GM19372 (cell line): ENCODE results near the gene ARHGEF4.
"Not testable (repeated sequence)": the region's sequence is repeated elsewhere in the genome, so short reads cannot be mapped to it uniquely, and the experiment has no call there.

Experiments
- ATAC-seq: cut with Tn5 transposase; IDR thresholded peaks from one replicate; pipeline ENCODE4 v1.9.1; 2021; ENCODE audit warnings: mild to moderate bottlenecking, low read depth, moderate library complexity; ENCODE audit not compliant: unreplicated experiment

The ARHGEF4 gene

GRCh38 chr2:130878933-130879332 lies 42.2 kb downstream of the ARHGEF4 start:
- no peak for ATAC-seq

GRCh38 chr2:130882111-130882690 lies 45.5 kb downstream of the ARHGEF4 start:
- ATAC-seq: no peak

GRCh38 chr2:130882991-130883390 lies 46.3 kb downstream of the ARHGEF4 start:
- ATAC-seq: no peak

GRCh38 chr2:130883496-130883895 lies 46.8 kb downstream of the ARHGEF4 start:
- no peak for ATAC-seq

- ATAC-seq: no peak
Measured at GRCh38 chr2:130884013-130884412, 47.3 kb downstream of the ARHGEF4 start.

GRCh38 chr2:130884503-130884902 lies 47.8 kb downstream of the ARHGEF4 start:
- ATAC-seq: no peak

- no peak for ATAC-seq
Measured at GRCh38 chr2:130887643-130888042, 50.9 kb downstream of the ARHGEF4 start.

- no peak for ATAC-seq
Measured at GRCh38 chr2:130890941-130891669, 54.4 kb downstream of the ARHGEF4 start.

GRCh38 chr2:130891966-130892365 lies 55.3 kb downstream of the ARHGEF4 start:
- ATAC-seq: no peak

- ATAC-seq: no peak
Measured at GRCh38 chr2:130892793-130893785, 56.4 kb downstream of the ARHGEF4 start.

- ATAC-seq: no peak
Measured at GRCh38 chr2:130894326-130894942, 57.7 kb downstream of the ARHGEF4 start.

- ATAC-seq: no peak
Measured at GRCh38 chr2:130896813-130897212, 60.1 kb downstream of the ARHGEF4 start.

- no peak for ATAC-seq
Measured at GRCh38 chr2:130898553-130898952, 61.8 kb downstream of the ARHGEF4 start.

- ATAC-seq: no peak
Measured at GRCh38 chr2:130899306-130899705, 62.6 kb downstream of the ARHGEF4 start.

GRCh38 chr2:130901061-130901460 lies 64.3 kb downstream of the ARHGEF4 start:
- ATAC-seq: no peak

- ATAC-seq: not testable (repeated sequence)
Measured at GRCh38 chr2:130901626-130902025, 64.9 kb downstream of the ARHGEF4 start.

GRCh38 chr2:130908832-130909231 lies 72.1 kb downstream of the ARHGEF4 start:
- ATAC-seq: no peak

- no peak for ATAC-seq
Measured at GRCh38 chr2:130910931-130911330, 74.2 kb downstream of the ARHGEF4 start.

GRCh38 chr2:130911482-130911881 lies 74.8 kb downstream of the ARHGEF4 start:
- ATAC-seq: no peak

- no peak for ATAC-seq
Measured at GRCh38 chr2:130911996-130912395, 75.3 kb downstream of the ARHGEF4 start.

GRCh38 chr2:130912471-130912870 lies 75.8 kb downstream of the ARHGEF4 start:
- no peak for ATAC-seq
